DMS 273 (cell line): Measurements from ENCODE around the gene CRYAA.

Experiments used
- DNase-seq: peaks from one replicate; lab custom pipeline; 2025; ENCODE audit not compliant: unreplicated experiment; lab: John Stamatoyannopoulos, UW

The CRYAA gene

GRCh38 chr21:43201491-43201890, 32.7 kb downstream of the CRYAA start:
- DNase-seq = no peak

GRCh38 chr21:43203591-43203990, 34.8 kb downstream of the CRYAA start:
- DNase-seq = no peak

GRCh38 chr21:43204638-43205037, 35.8 kb downstream of the CRYAA start:
- DNase-seq = no peak

GRCh38 chr21:43206231-43207042, 37.6 kb downstream of the CRYAA start:
- no peak for DNase-seq

GRCh38 chr21:43207043-43207315, 38.2 kb downstream of the CRYAA start:
- DNase-seq = no peak

- no peak for DNase-seq
Observed at GRCh38 chr21:43207868-43208267, 39.1 kb downstream of the CRYAA start.

- DNase-seq = no peak
Observed at GRCh38 chr21:43208561-43209332, 39.9 kb downstream of the CRYAA start.

- DNase-seq = no peak
Observed at GRCh38 chr21:43209575-43210453, 41.0 kb downstream of the CRYAA start.

- DNase-seq = no peak
Observed at GRCh38 chr21:43210454-43211071, 41.8 kb downstream of the CRYAA start.

GRCh38 chr21:43211072-43211759, 42.4 kb downstream of the CRYAA start:
- peak; percentile 30 for DNase-seq

- no peak for DNase-seq
Observed at GRCh38 chr21:43211760-43212115, 42.9 kb downstream of the CRYAA start.
